Right atrium auricular region (tissue), 2 donors: Measurements from ENCODE around the gene SLC19A1. TPM values are rescaled to one million over a fixed set of nuclear protein-coding genes. Genes with fewer than 3 reads are reported as not detected.

Experiments used
- DNase-seq: peaks from one replicate; pipeline ENCODE4 v3.0.0-alpha.2; 2019; ENCODE audit warnings: low spot score
- H3K27ac ChIP-seq, 2 donors: fragments of 200-600 bp; sonication (generic); 1 replicate in 1 of 2; 2 replicates in 1 of 2; pipeline ENCODE4 v1.5.1; 2016 to 2019
- H3K27me3 ChIP-seq, 2 donors: fragments of 200-600 bp; sonication (generic); one replicate each; pipeline versions ENCODE4 v1.5.1 to v1.6.0; 2017 to 2019
- H3K36me3 ChIP-seq: fragments of 200-600 bp; sonication (generic); one replicate; pipeline ENCODE4 v1.5.1; 2016
- H3K4me1 ChIP-seq, 2 donors: fragments of 200-600 bp; sonication (generic); one replicate each; pipeline versions ENCODE4 v1.5.1 to v1.6.0; 2017 to 2019
- H3K4me3 ChIP-seq, 2 donors: fragments of 200-600 bp; sonication (generic); 1 replicate in 1 of 2; 2 replicates in 1 of 2; pipeline ENCODE4 v1.5.1; 2017 to 2019; ENCODE audit warnings: mild to moderate bottlenecking in 1 of 2, moderate library complexity in 1 of 2
- H3K9me3 ChIP-seq, 2 donors: fragments of 200-600 bp; sonication (generic); one replicate each; pipeline ENCODE4 v1.5.1; 2019
- CTCF ChIP-seq, 2 donors: fragments of 200-600 bp; sonication (generic); IDR thresholded peaks; one replicate each; pipeline ENCODE4 v1.5.1; 2019; ENCODE audit warnings: antibody characterized with exemption in 2 of 2
- total RNA-seq, 2 donors: library from RNA; depleted of rRNA; stranded (reverse); fragments of >200 nt; gene quantifications; one replicate each; pipeline ENCODE4 v1.1.0, GENCODE V29; 2016

SLC19A1 gene
- total RNA-seq, 2 donors from 2014 or later = 2.2 to 5.3 TPM

DNA sequence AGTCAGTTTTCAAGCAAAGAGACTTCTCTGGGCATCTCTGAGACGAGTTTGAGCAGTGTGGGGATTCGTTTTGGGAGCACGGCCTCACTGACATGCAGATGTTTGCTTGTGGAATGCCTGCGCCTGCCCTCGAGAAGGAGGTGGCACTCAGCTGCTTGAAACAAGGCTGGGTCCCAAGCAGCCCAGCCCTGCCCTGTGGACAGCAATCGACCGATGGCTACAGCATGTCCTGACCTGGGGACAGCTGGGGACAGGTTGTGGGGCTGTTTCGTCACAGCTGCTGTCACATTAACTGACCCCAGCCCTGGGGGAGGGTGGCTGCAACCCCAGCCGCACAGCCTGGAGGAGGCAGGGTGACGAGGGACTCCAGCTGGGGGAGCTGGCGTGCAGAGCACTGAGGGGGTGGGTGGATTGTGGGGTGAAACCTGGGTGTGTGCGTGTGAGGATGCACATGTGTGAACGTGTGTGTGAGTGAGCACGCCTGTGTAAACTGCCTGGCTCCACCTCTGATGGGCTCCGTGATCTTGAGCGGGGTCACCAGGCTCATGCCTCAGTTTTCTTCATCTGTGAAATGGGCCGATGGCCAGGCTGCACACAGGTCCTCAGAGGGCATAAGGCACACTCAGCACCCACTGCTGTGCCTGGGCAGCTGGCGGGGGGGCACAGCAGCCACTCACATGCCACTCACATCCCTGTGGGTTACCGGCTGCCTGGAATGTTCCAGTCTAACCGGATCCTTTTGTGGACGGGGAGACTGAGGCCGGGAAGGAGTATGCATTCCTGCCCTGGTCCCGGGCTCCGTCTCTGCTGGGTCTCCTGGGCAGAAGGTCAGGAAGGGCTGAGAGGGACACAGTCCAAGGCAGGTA lies 87.9 kb downstream of the SLC19A1 start:
- no peak for DNase-seq
- no peak for TF ChIP-seq CTCF (IDR thresholded peaks at IDR 0.05)
- H3K4me3 ChIP-seq = no peak overlapping the region
- H3K9me3 ChIP-seq = no peaks in the 10 kb centered on the region
- no peak overlapping the region for H3K27ac ChIP-seq
- no peaks in the 10 kb centered on the region for H3K27me3 ChIP-seq
- H3K4me1 ChIP-seq = peaks cover 0 to 45% of the 10 kb centered on the region in 2 donors
- H3K36me3 ChIP-seq = no peaks in the 10 kb centered on the region

GRCh38 chr21:45453308-45453950 lies 88.8 kb downstream of the SLC19A1 start:
- DNase-seq = no peak
- Histone ChIP-seq H3K27ac (no peak overlapping the region), H3K4me1 (peaks cover 0 to 45% of the 10 kb centered on the region in 2 donors)

DNA sequence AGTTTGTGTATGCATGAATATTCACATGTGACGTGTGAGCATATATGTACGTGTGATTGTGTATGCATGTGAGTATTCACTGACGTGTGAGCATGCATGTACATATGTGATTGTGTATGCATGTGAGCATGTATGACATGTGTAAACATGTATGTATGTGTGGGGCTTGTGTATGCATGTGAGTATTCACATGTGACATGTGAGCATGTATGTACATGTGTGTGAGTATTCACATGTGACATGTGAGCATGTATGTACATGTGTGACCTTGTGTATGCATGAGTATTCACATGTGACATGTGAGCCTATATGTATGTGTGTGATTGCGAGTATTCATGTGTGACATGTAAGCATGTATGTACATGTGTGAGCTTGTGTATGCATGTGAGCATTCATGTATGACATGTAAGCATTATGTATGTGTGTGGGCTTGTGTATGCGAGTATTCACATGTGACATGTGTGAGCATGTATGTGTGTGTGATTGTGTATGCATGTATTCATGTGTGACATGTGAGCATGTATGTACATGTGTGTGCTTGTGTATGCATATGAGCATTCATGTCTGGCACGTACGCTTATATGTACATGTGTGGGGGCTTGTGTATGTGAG lies 89.4 kb downstream of the SLC19A1 start:
- no peak for TF ChIP-seq CTCF (IDR thresholded peaks at IDR 0.05)

More at GRCh38 chr21:45453308-45453950, 88.8 kb downstream of the SLC19A1 start:
- Histone ChIP-seq H3K4me3 (no peak overlapping the region), H3K9me3 (no peaks in the 10 kb centered on the region), H3K36me3 (no peaks in the 10 kb centered on the region), H3K27me3 (no peaks in the 10 kb centered on the region)
- no peak for TF ChIP-seq CTCF (IDR thresholded peaks at IDR 0.05)

GRCh38 chr21:45451771-45452182 lies 90.5 kb downstream of the SLC19A1 start:
- Histone ChIP-seq H3K36me3 (no peaks in the 10 kb centered on the region), H3K27me3 (no peaks in the 10 kb centered on the region), H3K4me1 (peaks cover 0 to 31% of the 10 kb centered on the region in 2 donors), H3K9me3 (peaks cover 0 to 2% of the 10 kb centered on the region in 2 donors), H3K4me3 (no peak overlapping the region), H3K27ac (no peak overlapping the region)
- no peak for DNase-seq
- no peak for TF ChIP-seq CTCF (IDR thresholded peaks at IDR 0.05)

More for the DNA sequence above, 89.4 kb downstream of the SLC19A1 start:
- peaks cover 0 to 41% of the 10 kb centered on the region in 2 donors for H3K4me1 ChIP-seq
- no peak overlapping the region for H3K27ac ChIP-seq
- no peak overlapping the region for H3K4me3 ChIP-seq
- no peaks in the 10 kb centered on the region for H3K27me3 ChIP-seq
- no peak for DNase-seq
- no peaks in the 10 kb centered on the region for H3K9me3 ChIP-seq
- no peaks in the 10 kb centered on the region for H3K36me3 ChIP-seq

DNA sequence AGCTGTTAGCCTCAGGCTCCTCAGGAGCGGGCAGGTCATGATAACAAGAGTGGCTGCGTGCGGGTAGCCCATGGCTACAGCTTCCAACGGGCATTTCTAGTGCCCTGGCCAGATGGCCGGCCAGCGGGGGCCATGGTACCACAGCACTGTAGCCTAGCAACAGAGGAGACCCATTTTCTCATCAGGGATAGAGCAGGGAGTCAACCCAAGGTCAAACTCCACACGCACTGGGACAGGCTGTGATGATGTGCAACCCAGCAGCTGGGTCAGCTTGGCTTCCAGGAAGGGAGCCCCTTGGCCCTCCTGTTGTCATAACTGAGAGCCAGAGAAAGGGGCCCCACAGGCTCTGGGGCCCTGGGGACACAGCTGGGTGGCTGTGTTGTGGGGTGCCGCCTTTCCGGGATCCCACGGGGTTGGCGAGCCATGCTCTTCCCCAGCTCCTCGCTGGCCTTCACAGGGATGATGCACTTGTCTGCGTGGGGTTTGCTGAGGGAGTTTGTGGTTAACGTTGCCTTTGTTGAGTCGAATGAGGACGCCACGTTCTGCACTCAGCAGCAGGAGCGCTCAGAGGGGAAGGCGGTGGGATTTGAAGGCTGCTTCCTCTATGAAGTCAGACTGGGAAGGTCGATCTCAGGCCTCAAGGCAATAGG lies 91.0 kb downstream of the SLC19A1 start:
- no peak for TF ChIP-seq CTCF (IDR thresholded peaks at IDR 0.05)
- no peak overlapping the region for H3K27ac ChIP-seq
- peaks cover 0 to 5% of the 10 kb centered on the region in 2 donors for H3K9me3 ChIP-seq
- H3K27me3 ChIP-seq = no peaks in the 10 kb centered on the region
- no peak overlapping the region for H3K4me3 ChIP-seq
- peaks cover 0 to 26% of the 10 kb centered on the region in 2 donors for H3K4me1 ChIP-seq
- no peaks in the 10 kb centered on the region for H3K36me3 ChIP-seq
- DNase-seq = no peak
